K562 (cell line): ENCODE measurements around the gene MYL3. TPM values are rescaled to one million over a fixed set of nuclear protein-coding genes. Genes with fewer than 3 reads are reported as not detected.

Experiments
- FOSL1 ChIP-seq: fragments of 200-800 bp; sonication (Bioruptor generic); conservative IDR thresholded peaks from 2 replicates; pipeline ENCODE4 v1.6.1; 2016; ENCODE audit warnings: missing genetic modification characterization, missing compliant biosample characterization
- L3MBTL2 ChIP-seq: fragments of 450-650 bp; IDR thresholded peaks from 2 replicates; pipeline ENCODE4 v1.6.1; 2016; ENCODE audit warnings: mild to moderate bottlenecking, moderate library complexity
- NFYB ChIP-seq: IDR thresholded peaks from 2 replicates; pipeline ENCODE4 v1.6.1; 2011; ENCODE audit warnings: mild to moderate bottlenecking, moderate library complexity; ENCODE audit not compliant: insufficient read length; ENCODE audit errors: extremely low read depth
- PHTF2 ChIP-seq: fragments of 250-450 bp; sonication (Bioruptor Pico); IDR thresholded peaks from 2 replicates; pipeline ENCODE4 v1.5.0; 2021; ENCODE audit warnings: mild to moderate bottlenecking
- RAD51 ChIP-seq: fragments of 450-650 bp; IDR thresholded peaks from 2 replicates; pipeline ENCODE4 v1.7.1; 2016; ENCODE audit warnings: low read depth, mild to moderate bottlenecking, borderline replicate concordance
- ZFX ChIP-seq: sonication (generic); formaldehyde crosslinking; IDR thresholded peaks from 2 replicates; pipeline ENCODE4 v1.8.0; 2022; ENCODE audit warnings: mild to moderate bottlenecking, missing genetic modification reagents, moderate library complexity
- polyA plus RNA-seq, 8 experiments: library from polyadenylated mRNA; depleted of rRNA in 4 of 8; stranded (reverse) in 5 of 8; unstranded in 3 of 8; fragments of >200 nt; fragmentation: Nextera tagmentation in 2 of 8; fragmentation: Illumina TruSeq in 1 of 8; extraction: Ambion mirVana in 2 of 8; extraction: Trizol in 1 of 8; gene quantifications; 2 replicates each; pipeline versions ENCODE4 v1.2.1 to v1.2.3, GENCODE V29; 2011 to 2014; ENCODE audit warnings: inconsistent platforms in 1 of 8, missing spikeins in 1 of 8
- total RNA-seq, 7 experiments: library from RNA; depleted of rRNA in 6 of 7; stranded (reverse); fragments of >200 nt in 6 of 7; fragmentation: Illumina TruSeq in 2 of 7; extraction: Trizol in 2 of 7; gene quantifications; 2 replicates each; pipeline versions ENCODE4 v1.2.1 to v1.2.3, GENCODE V29; 2011 to 2021; ENCODE audit warnings: low replicate concordance in 1 of 7
- TF ChIP-seq, protein P1 (sequence below): fragments of 450-650 bp; IDR thresholded peaks from 2 replicates; pipeline ENCODE4 v1.6.1; 2016; ENCODE audit warnings: mild to moderate bottlenecking, moderate library complexity
- TF ChIP-seq, protein P2 (sequence below), 2 experiments: IDR thresholded peaks in 1 of 2; conservative IDR thresholded peaks in 1 of 2; 2 replicates each; pipeline ENCODE4 v1.6.1; 2016; ENCODE audit warnings: low read depth in 2 of 2, mild to moderate bottlenecking in 1 of 2, missing compliant biosample characterization in 1 of 2, missing genetic modification characterization in 1 of 2, moderate library complexity in 1 of 2
- TF ChIP-seq, protein P3 (sequence below): sonication (generic); formaldehyde crosslinking; IDR thresholded peaks from 2 replicates; pipeline ENCODE4 v1.8.0; 2022; ENCODE audit warnings: mild to moderate bottlenecking, missing genetic modification reagents, borderline replicate concordance

MYL3 gene
- total and polyA plus RNA-seq, 9 of the 15 experiments (the other 6 are each of a cell fraction or from before 2014, with no cell fraction given) = 0.14 to 0.45 TPM; not detected in 7

DNA sequence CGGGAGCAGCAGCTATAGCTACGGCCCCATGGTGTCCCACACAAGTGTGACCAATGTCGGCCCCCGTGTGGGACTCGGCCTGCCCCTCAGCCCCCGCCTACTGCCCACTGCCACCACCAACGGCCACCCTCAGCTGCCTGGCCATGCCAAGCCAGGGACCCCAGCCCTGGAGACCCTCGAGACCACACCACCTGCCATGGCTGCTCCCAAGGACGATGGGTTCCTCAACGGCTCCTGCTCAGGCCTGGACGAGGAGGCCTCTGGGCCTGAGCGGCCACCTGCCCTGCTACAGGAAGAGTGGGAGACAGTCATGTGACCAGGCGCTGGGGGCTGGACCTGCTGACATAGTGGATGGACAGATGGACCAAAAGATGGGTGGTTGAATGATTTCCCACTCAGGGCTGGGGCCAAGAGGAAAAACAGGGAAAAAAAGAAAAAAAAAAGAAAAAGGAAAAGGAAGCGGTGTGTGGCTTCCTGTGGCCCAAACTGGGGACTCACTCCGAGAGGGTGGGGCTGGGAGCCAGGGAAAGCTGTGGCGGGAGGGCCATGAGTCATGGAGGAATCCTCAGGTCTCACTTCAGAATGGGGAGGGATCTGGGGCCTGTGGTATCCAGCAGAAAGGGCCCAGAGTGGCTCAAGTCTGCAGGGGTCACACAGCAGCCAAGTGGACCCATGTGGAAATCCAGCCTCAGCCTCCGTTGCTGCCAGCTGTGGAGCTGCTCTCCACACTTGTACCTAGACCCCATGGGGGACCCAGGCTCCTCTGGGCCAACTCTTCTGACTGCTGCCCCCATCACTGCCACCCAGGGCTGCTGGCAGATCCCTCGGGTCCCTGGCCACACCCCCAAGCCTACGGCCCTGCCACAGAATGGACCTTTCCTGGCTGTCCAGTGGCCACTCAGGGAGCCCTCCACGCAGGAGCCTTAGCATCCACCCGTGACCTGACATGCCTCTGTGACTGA lies 40.4 kb upstream of the MYL3 start (continued):
- TF ChIP-seq, protein P1, sequence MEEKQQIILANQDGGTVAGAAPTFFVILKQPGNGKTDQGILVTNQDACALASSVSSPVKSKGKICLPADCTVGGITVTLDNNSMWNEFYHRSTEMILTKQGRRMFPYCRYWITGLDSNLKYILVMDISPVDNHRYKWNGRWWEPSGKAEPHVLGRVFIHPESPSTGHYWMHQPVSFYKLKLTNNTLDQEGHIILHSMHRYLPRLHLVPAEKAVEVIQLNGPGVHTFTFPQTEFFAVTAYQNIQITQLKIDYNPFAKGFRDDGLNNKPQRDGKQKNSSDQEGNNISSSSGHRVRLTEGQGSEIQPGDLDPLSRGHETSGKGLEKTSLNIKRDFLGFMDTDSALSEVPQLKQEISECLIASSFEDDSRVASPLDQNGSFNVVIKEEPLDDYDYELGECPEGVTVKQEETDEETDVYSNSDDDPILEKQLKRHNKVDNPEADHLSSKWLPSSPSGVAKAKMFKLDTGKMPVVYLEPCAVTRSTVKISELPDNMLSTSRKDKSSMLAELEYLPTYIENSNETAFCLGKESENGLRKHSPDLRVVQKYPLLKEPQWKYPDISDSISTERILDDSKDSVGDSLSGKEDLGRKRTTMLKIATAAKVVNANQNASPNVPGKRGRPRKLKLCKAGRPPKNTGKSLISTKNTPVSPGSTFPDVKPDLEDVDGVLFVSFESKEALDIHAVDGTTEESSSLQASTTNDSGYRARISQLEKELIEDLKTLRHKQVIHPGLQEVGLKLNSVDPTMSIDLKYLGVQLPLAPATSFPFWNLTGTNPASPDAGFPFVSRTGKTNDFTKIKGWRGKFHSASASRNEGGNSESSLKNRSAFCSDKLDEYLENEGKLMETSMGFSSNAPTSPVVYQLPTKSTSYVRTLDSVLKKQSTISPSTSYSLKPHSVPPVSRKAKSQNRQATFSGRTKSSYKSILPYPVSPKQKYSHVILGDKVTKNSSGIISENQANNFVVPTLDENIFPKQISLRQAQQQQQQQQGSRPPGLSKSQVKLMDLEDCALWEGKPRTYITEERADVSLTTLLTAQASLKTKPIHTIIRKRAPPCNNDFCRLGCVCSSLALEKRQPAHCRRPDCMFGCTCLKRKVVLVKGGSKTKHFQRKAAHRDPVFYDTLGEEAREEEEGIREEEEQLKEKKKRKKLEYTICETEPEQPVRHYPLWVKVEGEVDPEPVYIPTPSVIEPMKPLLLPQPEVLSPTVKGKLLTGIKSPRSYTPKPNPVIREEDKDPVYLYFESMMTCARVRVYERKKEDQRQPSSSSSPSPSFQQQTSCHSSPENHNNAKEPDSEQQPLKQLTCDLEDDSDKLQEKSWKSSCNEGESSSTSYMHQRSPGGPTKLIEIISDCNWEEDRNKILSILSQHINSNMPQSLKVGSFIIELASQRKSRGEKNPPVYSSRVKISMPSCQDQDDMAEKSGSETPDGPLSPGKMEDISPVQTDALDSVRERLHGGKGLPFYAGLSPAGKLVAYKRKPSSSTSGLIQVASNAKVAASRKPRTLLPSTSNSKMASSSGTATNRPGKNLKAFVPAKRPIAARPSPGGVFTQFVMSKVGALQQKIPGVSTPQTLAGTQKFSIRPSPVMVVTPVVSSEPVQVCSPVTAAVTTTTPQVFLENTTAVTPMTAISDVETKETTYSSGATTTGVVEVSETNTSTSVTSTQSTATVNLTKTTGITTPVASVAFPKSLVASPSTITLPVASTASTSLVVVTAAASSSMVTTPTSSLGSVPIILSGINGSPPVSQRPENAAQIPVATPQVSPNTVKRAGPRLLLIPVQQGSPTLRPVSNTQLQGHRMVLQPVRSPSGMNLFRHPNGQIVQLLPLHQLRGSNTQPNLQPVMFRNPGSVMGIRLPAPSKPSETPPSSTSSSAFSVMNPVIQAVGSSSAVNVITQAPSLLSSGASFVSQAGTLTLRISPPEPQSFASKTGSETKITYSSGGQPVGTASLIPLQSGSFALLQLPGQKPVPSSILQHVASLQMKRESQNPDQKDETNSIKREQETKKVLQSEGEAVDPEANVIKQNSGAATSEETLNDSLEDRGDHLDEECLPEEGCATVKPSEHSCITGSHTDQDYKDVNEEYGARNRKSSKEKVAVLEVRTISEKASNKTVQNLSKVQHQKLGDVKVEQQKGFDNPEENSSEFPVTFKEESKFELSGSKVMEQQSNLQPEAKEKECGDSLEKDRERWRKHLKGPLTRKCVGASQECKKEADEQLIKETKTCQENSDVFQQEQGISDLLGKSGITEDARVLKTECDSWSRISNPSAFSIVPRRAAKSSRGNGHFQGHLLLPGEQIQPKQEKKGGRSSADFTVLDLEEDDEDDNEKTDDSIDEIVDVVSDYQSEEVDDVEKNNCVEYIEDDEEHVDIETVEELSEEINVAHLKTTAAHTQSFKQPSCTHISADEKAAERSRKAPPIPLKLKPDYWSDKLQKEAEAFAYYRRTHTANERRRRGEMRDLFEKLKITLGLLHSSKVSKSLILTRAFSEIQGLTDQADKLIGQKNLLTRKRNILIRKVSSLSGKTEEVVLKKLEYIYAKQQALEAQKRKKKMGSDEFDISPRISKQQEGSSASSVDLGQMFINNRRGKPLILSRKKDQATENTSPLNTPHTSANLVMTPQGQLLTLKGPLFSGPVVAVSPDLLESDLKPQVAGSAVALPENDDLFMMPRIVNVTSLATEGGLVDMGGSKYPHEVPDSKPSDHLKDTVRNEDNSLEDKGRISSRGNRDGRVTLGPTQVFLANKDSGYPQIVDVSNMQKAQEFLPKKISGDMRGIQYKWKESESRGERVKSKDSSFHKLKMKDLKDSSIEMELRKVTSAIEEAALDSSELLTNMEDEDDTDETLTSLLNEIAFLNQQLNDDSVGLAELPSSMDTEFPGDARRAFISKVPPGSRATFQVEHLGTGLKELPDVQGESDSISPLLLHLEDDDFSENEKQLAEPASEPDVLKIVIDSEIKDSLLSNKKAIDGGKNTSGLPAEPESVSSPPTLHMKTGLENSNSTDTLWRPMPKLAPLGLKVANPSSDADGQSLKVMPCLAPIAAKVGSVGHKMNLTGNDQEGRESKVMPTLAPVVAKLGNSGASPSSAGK = no peak; the same call in 1 of the 2 replicates
- TF ChIP-seq FOSL1 (tag) (peak; percentile 89), RAD51 (peak; percentile 75), L3MBTL2 (peak; percentile 80), ZFX (CRISPR knock-in tag) (peak; percentile 44), NFYB (no peak), PHTF2 (CRISPR knock-in tag) (no peak)
- TF ChIP-seq, protein P2, sequence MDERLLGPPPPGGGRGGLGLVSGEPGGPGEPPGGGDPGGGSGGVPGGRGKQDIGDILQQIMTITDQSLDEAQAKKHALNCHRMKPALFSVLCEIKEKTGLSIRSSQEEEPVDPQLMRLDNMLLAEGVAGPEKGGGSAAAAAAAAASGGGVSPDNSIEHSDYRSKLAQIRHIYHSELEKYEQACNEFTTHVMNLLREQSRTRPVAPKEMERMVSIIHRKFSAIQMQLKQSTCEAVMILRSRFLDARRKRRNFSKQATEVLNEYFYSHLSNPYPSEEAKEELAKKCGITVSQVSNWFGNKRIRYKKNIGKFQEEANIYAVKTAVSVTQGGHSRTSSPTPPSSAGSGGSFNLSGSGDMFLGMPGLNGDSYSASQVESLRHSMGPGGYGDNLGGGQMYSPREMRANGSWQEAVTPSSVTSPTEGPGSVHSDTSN (CRISPR knock-in tag; IDR thresholded peaks at IDR 0.05; ENCODE audit: low read depth) = no peak
- TF ChIP-seq, protein P2 (tag; conservative IDR thresholded peaks at IDR 0.05; ENCODE audit: low read depth) = no peak
- TF ChIP-seq, protein P3, sequence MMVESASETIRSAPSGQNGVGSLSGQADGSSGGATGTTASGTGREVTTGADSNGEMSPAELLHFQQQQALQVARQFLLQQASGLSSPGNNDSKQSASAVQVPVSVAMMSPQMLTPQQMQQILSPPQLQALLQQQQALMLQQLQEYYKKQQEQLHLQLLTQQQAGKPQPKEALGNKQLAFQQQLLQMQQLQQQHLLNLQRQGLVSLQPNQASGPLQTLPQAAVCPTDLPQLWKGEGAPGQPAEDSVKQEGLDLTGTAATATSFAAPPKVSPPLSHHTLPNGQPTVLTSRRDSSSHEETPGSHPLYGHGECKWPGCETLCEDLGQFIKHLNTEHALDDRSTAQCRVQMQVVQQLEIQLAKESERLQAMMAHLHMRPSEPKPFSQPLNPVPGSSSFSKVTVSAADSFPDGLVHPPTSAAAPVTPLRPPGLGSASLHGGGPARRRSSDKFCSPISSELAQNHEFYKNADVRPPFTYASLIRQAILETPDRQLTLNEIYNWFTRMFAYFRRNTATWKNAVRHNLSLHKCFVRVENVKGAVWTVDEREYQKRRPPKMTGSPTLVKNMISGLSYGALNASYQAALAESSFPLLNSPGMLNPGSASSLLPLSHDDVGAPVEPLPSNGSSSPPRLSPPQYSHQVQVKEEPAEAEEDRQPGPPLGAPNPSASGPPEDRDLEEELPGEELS = 0 out of 2 replicates have a peak, but pooled peaks have one; percentile 15
